A673 (cell line): ENCODE data around the gene EZH1.

Source experiments
- CTCF ChIP-seq: fragments of 300-800, 200-600 bp; sonication (generic); conservative IDR thresholded peaks from 2 replicates; pipeline ENCODE4 v1.5.1; 2017; ENCODE audit warnings: low read depth, mild to moderate bottlenecking, antibody characterized with exemption, low read length, moderate library complexity, mixed read lengths
- EZH2 ChIP-seq: fragments of 200-600 bp; sonication (generic); IDR thresholded peaks from 2 replicates; pipeline ENCODE4 v1.6.1; 2017; ENCODE audit warnings: borderline replicate concordance, low read depth, mild to moderate bottlenecking, mixed read lengths, antibody characterized with exemption, low read length; ENCODE audit not compliant: poor library complexity, severe bottlenecking

- TF ChIP-seq CTCF = no peak
- TF ChIP-seq EZH2 = no peak
Measured at GRCh38 chr17:42744283-42744805, 496 bp downstream of the EZH1 start.
